Measurements from ENCODE around the gene DDX25.

- TF ChIP-seq POLR2A (IDR thresholded peaks at IDR 0.05), result no peak
- TF ChIP-seq CTCF (IDR thresholded peaks at IDR 0.05), result no peak
These were observed 17.8 kb downstream of the DDX25 start for GRCh38 chr11:125922156-125922555.
